GM18517 (cell line): ENCODE measurements around the gene RPL38.

Experiments used
- ATAC-seq: cut with Tn5 transposase; IDR thresholded peaks from one replicate; pipeline ENCODE4 v1.9.1; 2021; ENCODE audit warnings: mild to moderate bottlenecking, moderate library complexity; ENCODE audit not compliant: unreplicated experiment

Gene RPL38

DNA sequence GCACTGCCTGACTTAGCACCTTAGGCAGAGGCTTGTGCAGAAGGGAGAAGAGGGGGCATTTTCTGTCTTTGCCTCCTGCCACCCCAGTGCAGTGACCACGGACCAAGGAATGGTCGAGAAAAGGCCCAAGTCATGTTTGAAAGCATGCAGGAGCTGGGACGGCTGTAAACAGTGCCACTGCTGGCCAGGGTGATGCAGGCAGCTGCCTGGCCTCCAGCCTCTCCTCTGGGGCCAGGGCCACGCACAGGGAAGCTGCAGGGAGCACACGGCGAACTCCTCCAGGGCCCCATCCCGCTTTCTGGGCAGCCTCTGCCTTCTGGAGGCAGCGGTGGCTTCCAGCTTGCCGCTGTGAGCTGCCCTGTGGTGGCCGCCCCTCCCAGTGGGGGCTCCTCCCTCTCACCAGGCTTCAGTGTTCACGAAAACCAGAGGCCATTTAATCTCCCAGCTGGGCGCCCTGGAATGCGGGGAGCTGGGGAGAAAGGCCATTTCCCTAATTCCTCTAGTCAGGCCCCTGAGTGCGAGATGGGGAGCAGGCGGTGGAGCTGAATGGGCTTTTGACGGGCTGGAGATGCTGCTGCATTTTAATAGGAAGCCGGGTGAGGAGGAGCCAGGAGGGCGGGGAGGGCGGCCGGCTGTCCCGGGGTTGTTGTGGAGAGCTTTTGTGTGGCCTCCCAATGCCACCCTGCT lies 41.8 kb downstream of the RPL38 start:
- ATAC-seq: no peak

DNA sequence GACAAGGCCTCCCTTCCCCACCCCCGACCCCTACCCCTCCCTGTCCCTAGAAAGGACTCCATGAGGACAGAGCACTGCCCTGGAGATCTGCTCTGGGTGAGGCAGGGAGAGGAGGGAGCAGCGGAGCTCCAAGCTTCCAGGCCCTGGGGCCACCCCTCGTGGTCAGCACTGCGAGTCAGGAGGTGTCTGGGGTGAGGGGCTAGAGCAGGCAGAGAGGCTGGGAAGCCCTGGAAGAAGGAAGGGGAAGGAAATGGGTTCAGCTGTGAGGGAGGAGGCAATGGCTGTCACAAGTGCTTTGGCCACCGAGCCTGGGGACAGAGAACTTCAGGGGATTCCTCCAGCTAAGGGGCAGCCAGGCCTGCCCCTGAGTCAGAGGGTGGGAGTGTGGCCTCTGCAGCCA lies 42.4 kb downstream of the RPL38 start:
- no peak for ATAC-seq

GRCh38 chr17:74249590-74250270 lies 46.3 kb downstream of the RPL38 start:
- no peak for ATAC-seq

GRCh38 chr17:74250324-74250995 lies 47.0 kb downstream of the RPL38 start:
- ATAC-seq: no peak

GRCh38 chr17:74251051-74251450 lies 47.6 kb downstream of the RPL38 start:
- no peak for ATAC-seq

- ATAC-seq: no peak
Measured at GRCh38 chr17:74251569-74251968, 48.1 kb downstream of the RPL38 start.

DNA sequence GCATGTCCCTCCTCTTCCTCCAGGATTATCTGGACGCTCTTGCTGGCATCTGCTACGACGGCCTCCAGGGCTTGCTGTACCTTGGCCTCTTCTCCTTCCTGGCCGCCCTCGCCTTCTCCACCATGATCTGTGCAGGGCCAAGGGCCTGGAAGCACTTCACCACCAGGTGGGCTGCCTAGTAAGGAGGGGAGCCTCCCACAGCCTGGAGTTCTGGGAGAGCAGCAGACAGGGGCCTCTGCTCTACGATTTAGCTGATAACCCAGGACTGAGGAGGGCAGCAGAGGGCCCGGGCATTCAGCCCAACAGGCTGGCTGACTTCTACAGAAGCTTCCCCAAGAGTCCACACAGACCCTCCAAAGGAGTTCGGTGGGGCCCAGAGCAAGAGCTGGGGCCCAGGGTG lies 48.7 kb downstream of the RPL38 start:
- no peak for ATAC-seq

GRCh38 chr17:74253036-74253435 lies 49.6 kb downstream of the RPL38 start:
- no peak for ATAC-seq

DNA sequence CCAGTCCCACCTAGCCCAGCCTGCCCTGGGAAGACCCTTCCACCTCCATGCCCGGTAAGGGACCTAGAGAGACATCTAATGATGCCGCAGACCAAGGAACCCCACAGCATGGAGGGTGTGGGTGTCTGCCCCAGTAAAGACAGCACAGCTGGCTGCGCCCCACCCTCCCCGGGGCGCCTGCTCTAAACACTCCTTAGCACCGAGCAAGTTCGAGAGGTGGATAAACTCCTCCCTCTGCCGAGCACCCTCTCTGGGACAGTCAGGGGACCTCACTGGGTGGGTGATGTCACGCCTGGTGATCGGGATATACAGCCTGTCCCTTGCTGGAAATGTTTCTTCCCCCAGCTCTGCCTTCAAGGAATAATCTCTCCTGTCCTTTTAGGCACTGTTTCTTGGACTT lies 53.8 kb downstream of the RPL38 start:
- no peak for ATAC-seq

DNA sequence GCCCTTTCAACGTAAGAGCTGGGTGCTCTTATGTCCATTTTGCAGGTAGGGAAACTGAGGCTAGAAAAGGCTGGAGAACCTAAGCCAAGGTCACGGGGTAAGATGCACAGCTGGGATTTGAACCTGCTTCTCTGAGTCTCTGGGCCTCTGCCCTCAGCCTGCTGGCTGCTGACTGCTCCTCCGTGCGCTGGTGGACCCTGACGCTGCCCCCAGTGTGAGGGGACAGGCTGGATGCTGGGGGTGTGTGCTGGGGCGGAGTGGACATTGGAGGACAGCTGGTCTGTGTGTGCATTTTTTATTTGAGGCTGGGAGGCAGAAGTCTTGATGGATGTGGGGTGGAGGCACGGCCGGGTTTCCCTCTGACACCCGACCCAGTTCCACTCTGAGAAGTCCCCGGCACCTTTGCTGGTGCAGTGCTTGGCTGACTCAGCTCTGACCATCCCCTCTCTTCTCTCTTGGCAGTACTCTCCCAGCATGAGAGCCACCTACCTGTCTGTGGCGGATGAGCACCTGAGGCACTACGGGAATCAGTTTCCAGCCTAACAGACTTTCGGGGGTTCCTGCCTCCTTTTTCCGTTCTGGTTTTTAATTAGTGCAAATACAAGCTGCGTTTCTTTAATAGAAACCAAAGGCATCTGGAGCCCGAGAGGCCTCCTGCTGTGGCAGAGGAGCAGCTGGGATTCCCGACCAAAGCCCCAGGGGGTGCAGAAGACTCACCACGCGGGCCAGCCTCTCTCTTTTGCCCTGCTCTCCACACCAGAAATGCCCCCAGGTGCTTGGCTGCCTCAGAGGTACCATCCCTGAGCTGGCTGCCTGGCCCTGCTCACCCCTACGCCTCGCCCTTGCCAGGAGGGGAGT lies 56.4 kb downstream of the RPL38 start:
- ATAC-seq: no peak
